Kidney (tissue), 14 donors: ENCODE data around the gene REEP1. TPM values are rescaled to one million over a fixed set of nuclear protein-coding genes. Genes with fewer than 3 reads are reported as not detected.

Experiments used
- DNase-seq, 5 donors: peaks; one replicate each; pipeline ENCODE4 v3.0.0-alpha.2; 2013 to 2020
- FAIRE-seq: peaks from 2 replicates; lab custom pipeline; 2012; peaks lifted over from hg19 to GRCh38; lab: Jason Lieb, UNC
- H3K27ac ChIP-seq, 2 donors: one replicate each; pipeline ENCODE4 v1.7.0; 2013; ENCODE audit warnings: low read depth in 2 of 2, low read length in 2 of 2, inconsistent platforms in 1 of 2
- H3K27me3 ChIP-seq: one replicate; pipeline ENCODE4 v1.7.1; 2013; ENCODE audit warnings: low read length, inconsistent platforms; ENCODE audit not compliant: control insufficient read depth, insufficient read depth
- H3K36me3 ChIP-seq, 3 donors: one replicate each; pipeline versions ENCODE4 v1.7.0 to v1.7.1; 2013; ENCODE audit warnings: low read length in 3 of 3, control low read depth in 1 of 3, inconsistent platforms in 1 of 3; ENCODE audit not compliant: insufficient read depth in 3 of 3, control insufficient read depth in 2 of 3
- H3K4me1 ChIP-seq, 3 donors: one replicate each; pipeline versions ENCODE4 v1.7.0 to v1.7.1; 2013; ENCODE audit warnings: low read length in 3 of 3, inconsistent platforms in 1 of 3, low read depth in 1 of 3; ENCODE audit not compliant: control insufficient read depth in 2 of 3, insufficient read depth in 2 of 3
- H3K4me3 ChIP-seq, 3 donors: one replicate each; pipeline versions ENCODE4 v1.7.0 to v1.8.1; 2013; ENCODE audit warnings: low read length in 3 of 3, control low read depth in 1 of 3, inconsistent platforms in 1 of 3
- H3K9ac ChIP-seq, 3 donors: one replicate each; pipeline versions ENCODE4 v1.7.0 to v1.7.1; 2013; ENCODE audit warnings: low read length in 3 of 3, control low read depth in 1 of 3, inconsistent platforms in 1 of 3
- H3K9me3 ChIP-seq, 3 donors: one replicate each; pipeline versions ENCODE4 v1.7.0 to v1.7.1; 2013; ENCODE audit warnings: low read length in 3 of 3, control low read depth in 1 of 3, inconsistent platforms in 1 of 3; ENCODE audit not compliant: control insufficient read depth in 2 of 3, insufficient read depth in 1 of 3
- CTCF ChIP-seq: IDR thresholded peaks from 3 replicates; pipeline ENCODE4 v1.5.1; 2012; ENCODE audit warnings: mild to moderate bottlenecking, moderate library complexity, borderline replicate concordance; ENCODE audit not compliant: insufficient read depth; ENCODE audit errors: extremely low read depth
- intact Hi-C: fragments of 100-400 bp; cut with DNase I; formaldehyde crosslinking; loops from one replicate; pipeline ENCODE4 v1.11.1; 2022
- polyA plus RNA-seq: library from polyadenylated mRNA; stranded (reverse); fragments of 350-450 nt; fragmentation: Illumina TruSeq; extraction: RNeasy Lipid Tissue Mini Kit (QIAGEN cat#74804); gene quantifications from one replicate; pipeline ENCODE4 v1.2.3, GENCODE V29; 2014; ENCODE audit warnings: low read depth, low replicate concordance; ENCODE audit not compliant: insufficient read depth
- total RNA-seq: library from RNA; stranded (reverse); fragmentation: NEBNext Ultra II Directional; extraction: Animal tissue kit (Norgen Biotek cat#: 25700); gene quantifications from one replicate; pipeline ENCODE4 v1.2.1, GENCODE V29; 2021
- donor health status: control.
- donor health status: control.
- donor health status: control.
- donor health status: control.
- donor health status: control.
- donor health status: DM: yes; HTN: yes; CAD: no.
- donor health status: Normal renal cell carcinoma (clear cell type).

REEP1 gene
- total and polyA plus RNA-seq, 2 donors from 2014 or later: 3.3 to 4.3 TPM

- H3K27ac ChIP-seq: no peak overlapping the region
- no peak for TF ChIP-seq CTCF
- no peaks in the 10 kb centered on the region for H3K9me3 ChIP-seq
- DNase-seq (no peak), FAIRE-seq (no peak)
- no peak overlapping the region for H3K9ac ChIP-seq
- intact Hi-C loops: no loop called here
- H3K27me3 ChIP-seq: no peaks in the 10 kb centered on the region
- H3K4me3 ChIP-seq: no peak overlapping the region
- no peaks in the 10 kb centered on the region for H3K4me1 ChIP-seq
- H3K36me3 ChIP-seq: no peaks in the 10 kb centered on the region
Observed at GRCh38 chr2:86243950-86244733, 93.3 kb downstream of the REEP1 start.

- no peak overlapping the region for H3K4me3 ChIP-seq
- no peaks in the 10 kb centered on the region for H3K9me3 ChIP-seq
- TF ChIP-seq CTCF: no peak
- no peaks in the 10 kb centered on the region for H3K4me1 ChIP-seq
- intact Hi-C loops: no loop called here
- FAIRE-seq: no peak
- H3K36me3 ChIP-seq: no peaks in the 10 kb centered on the region
- DNase-seq: no peak
- no peaks in the 10 kb centered on the region for H3K27me3 ChIP-seq
- no peak overlapping the region for H3K9ac ChIP-seq
- no peak overlapping the region for H3K27ac ChIP-seq
Observed at GRCh38 chr2:86243272-86243671, 94.2 kb downstream of the REEP1 start.

GRCh38 chr2:86241611-86242010, 95.8 kb downstream of the REEP1 start:
- H3K4me3 ChIP-seq: no peak overlapping the region
- H3K27ac ChIP-seq: no peak overlapping the region
- no peaks in the 10 kb centered on the region for H3K9me3 ChIP-seq
- no peaks in the 10 kb centered on the region for H3K27me3 ChIP-seq
- no peak overlapping the region for H3K9ac ChIP-seq
- H3K4me1 ChIP-seq: no peaks in the 10 kb centered on the region
- FAIRE-seq: no peak
- no peak for DNase-seq
- intact Hi-C loops: no loop called here
- no peaks in the 10 kb centered on the region for H3K36me3 ChIP-seq
- TF ChIP-seq CTCF: no peak
